H1 (cell line): Measurements from ENCODE around the gene SH2B3. TPM values are rescaled to one million over a fixed set of nuclear protein-coding genes. Genes with fewer than 3 reads are reported as not detected.
"Not testable (repeated sequence)": the region's sequence is repeated elsewhere in the genome, so short reads cannot be mapped to it uniquely, and the experiment has no call there.

Experiments used
- CTCF ChIA-PET: fragments of 300-600 bp; sonication (Branson Sonifier 250); formaldehyde crosslinking; loops from one replicate; lab custom pipeline; 2021; ENCODE audit not compliant: partially characterized antibody; lab: Charles Lee
- POLR2A ChIA-PET: fragments of 300-600 bp; sonication (Branson Sonifier 250); formaldehyde crosslinking; loops from one replicate; lab custom pipeline; 2021; ENCODE audit warnings: inconsistent platforms; ENCODE audit not compliant: partially characterized antibody; lab: Charles Lee
- DNase-seq, 2 experiments: peaks; one replicate each; pipeline versions ENCODE4 v3.0.0 to v3.0.0-alpha.2; 2010 to 2022; ENCODE audit warnings: low spot score in 2 of 2, low read depth in 1 of 2, mixed read lengths in 1 of 2
- FAIRE-seq: peaks from 2 replicates; lab custom pipeline; 2011; peaks lifted over from hg19 to GRCh38; lab: Jason Lieb, UNC
- H2AFZ ChIP-seq: 2 replicates; pipeline ENCODE4 v1.8.1; 2012; ENCODE audit warnings: low read length, inconsistent platforms
- H2AK5ac ChIP-seq: 2 replicates; pipeline ENCODE4 v1.6.1; 2013; ENCODE audit warnings: low read depth, low read length
- H2BK120ac ChIP-seq: replicated peaks from 2 replicates; pipeline ENCODE3; 2013; ENCODE audit warnings: low read depth, low read length, inconsistent platforms
- H2BK12ac ChIP-seq: 2 replicates; pipeline ENCODE4 v1.6.1; 2013; ENCODE audit warnings: low read depth, low read length
- H2BK15ac ChIP-seq: 2 replicates; pipeline ENCODE4 v1.6.1; 2013; ENCODE audit warnings: low read length
- H2BK20ac ChIP-seq: 2 replicates; pipeline ENCODE4 v1.6.1; 2013; ENCODE audit warnings: low read length
- H2BK5ac ChIP-seq: 2 replicates; pipeline ENCODE4 v1.6.1; 2013; ENCODE audit warnings: low read depth, low read length
- H3K14ac ChIP-seq: 2 replicates; pipeline ENCODE4 v1.6.1; 2013; ENCODE audit warnings: inconsistent platforms; ENCODE audit not compliant: insufficient read length
- H3K18ac ChIP-seq: 2 replicates; pipeline ENCODE4 v1.6.1; 2013; ENCODE audit warnings: low read length; ENCODE audit errors: extremely low read depth
- H3K23ac ChIP-seq: 2 replicates; pipeline ENCODE4 v1.6.1; 2013; ENCODE audit warnings: inconsistent platforms; ENCODE audit not compliant: insufficient read length
- H3K23me2 ChIP-seq: 2 replicates; pipeline ENCODE4 v1.6.1; 2013; ENCODE audit warnings: low read depth, low read length
- H3K27ac ChIP-seq: 2 replicates; pipeline ENCODE4 v1.6.1; 2011; ENCODE audit warnings: low read depth, low read length, inconsistent platforms
- H3K27me3 ChIP-seq, 4 experiments: replicated peaks in 1 of 4; 1 replicate in 1 of 4; 2 replicates in 3 of 4; pipeline versions ENCODE4 v1.6.1 to v1.8.1; 2011 to 2013; ENCODE audit warnings: low read length in 3 of 4, mild to moderate bottlenecking in 3 of 4, inconsistent platforms in 2 of 4, mixed read lengths in 2 of 4, moderate library complexity in 1 of 4; ENCODE audit not compliant: control insufficient read depth in 3 of 4, insufficient read depth in 3 of 4; ENCODE audit errors: extremely low read depth in 1 of 4
- H3K36me3 ChIP-seq, 4 experiments: 2 replicates each; pipeline versions ENCODE4 v1.6.1 to v1.8.1; 2011 to 2013; ENCODE audit warnings: mild to moderate bottlenecking in 4 of 4, low read length in 3 of 4, moderate library complexity in 2 of 4, control low read depth in 1 of 4, inconsistent platforms in 1 of 4; ENCODE audit not compliant: insufficient read depth in 4 of 4, control insufficient read depth in 2 of 4
- H3K4ac ChIP-seq: replicated peaks from 2 replicates; pipeline ENCODE3; 2013; ENCODE audit warnings: low read length, low read depth, mixed read lengths, inconsistent platforms; ENCODE audit not compliant: insufficient read length
- H3K4me1 ChIP-seq, 4 experiments: replicated peaks in 1 of 4; 1 replicate in 1 of 4; 2 replicates in 3 of 4; pipeline versions ENCODE4 v1.6.1 to v1.8.1; 2011 to 2013; ENCODE audit warnings: low read length in 3 of 4, inconsistent platforms in 2 of 4, mixed read lengths in 1 of 4; ENCODE audit not compliant: insufficient read depth in 4 of 4, control insufficient read depth in 3 of 4
- H3K4me2 ChIP-seq, 2 experiments: 2 replicates each; pipeline versions ENCODE4 v1.6.1 to v1.8.1; 2011 to 2013; ENCODE audit warnings: low read depth in 2 of 2, low read length in 2 of 2, control low read depth in 1 of 2, inconsistent platforms in 1 of 2, mild to moderate bottlenecking in 1 of 2; ENCODE audit not compliant: insufficient read depth in 1 of 2
- H3K4me3 ChIP-seq, 4 experiments: fragments of 200-600, 300-600 bp in 1 of 4; sonication (generic), shearing (Covaris generic), sonication (Bioruptor Twin) in 1 of 4; 2 replicates each; pipeline versions ENCODE4 v1.5.1 to v1.8.1; 2011 to 2016; ENCODE audit warnings: low read length in 4 of 4, low read depth in 3 of 4, control low read depth in 2 of 4, inconsistent platforms in 2 of 4, mild to moderate bottlenecking in 2 of 4, mixed read lengths in 1 of 4, moderate library complexity in 1 of 4; ENCODE audit not compliant: insufficient read depth in 2 of 4; ENCODE audit errors: extremely low read depth in 1 of 4
- H3K56ac ChIP-seq: replicated peaks from 2 replicates; pipeline ENCODE3; 2013; ENCODE audit warnings: low read depth, mild to moderate bottlenecking, mixed read lengths, low read length, inconsistent platforms; ENCODE audit not compliant: insufficient read length
- H3K79me1 ChIP-seq: 2 replicates; pipeline ENCODE4 v1.6.1; 2013; ENCODE audit warnings: low read depth, low read length, control low read depth
- H3K79me2 ChIP-seq, 2 experiments: 2 replicates each; pipeline versions ENCODE4 v1.6.1 to v1.8.1; 2012 to 2013; ENCODE audit warnings: low read length in 2 of 2, mild to moderate bottlenecking in 2 of 2, inconsistent platforms in 1 of 2; ENCODE audit not compliant: insufficient read depth in 2 of 2, control insufficient read depth in 1 of 2
- H3K9ac ChIP-seq, 4 experiments: replicated peaks in 1 of 4; 1 replicate in 1 of 4; 2 replicates in 3 of 4; pipeline versions ENCODE4 v1.6.1 to v1.8.1; 2011 to 2013; ENCODE audit warnings: low read depth in 3 of 4, low read length in 3 of 4, control low read depth in 2 of 4, mild to moderate bottlenecking in 2 of 4, moderate library complexity in 2 of 4, inconsistent platforms in 1 of 4; ENCODE audit errors: extremely low read depth in 1 of 4
- H3K9me3 ChIP-seq, 2 experiments: 2 replicates each; pipeline versions ENCODE4 v1.6.1 to v1.8.1; 2012 to 2013; ENCODE audit warnings: mild to moderate bottlenecking in 2 of 2, moderate library complexity in 2 of 2, control low read depth in 1 of 2, inconsistent platforms in 1 of 2, low read depth in 1 of 2, low read length in 1 of 2, mixed read lengths in 1 of 2; ENCODE audit not compliant: insufficient read depth in 2 of 2
- H4K20me1 ChIP-seq, 2 experiments: replicated peaks in 1 of 2; 2 replicates each; pipeline versions ENCODE3 to v1.8.1; 2011 to 2013; ENCODE audit warnings: inconsistent platforms in 2 of 2, low read length in 2 of 2, mild to moderate bottlenecking in 1 of 2; ENCODE audit not compliant: insufficient read depth in 2 of 2, control insufficient read depth in 1 of 2
- H4K5ac ChIP-seq: 2 replicates; pipeline ENCODE4 v1.6.1; 2013; ENCODE audit warnings: low read length, low read depth, mixed read lengths, inconsistent platforms; ENCODE audit not compliant: insufficient read length
- H4K8ac ChIP-seq: 2 replicates; pipeline ENCODE4 v1.8.0; 2013; ENCODE audit warnings: mild to moderate bottlenecking, moderate library complexity, low read length, inconsistent platforms; ENCODE audit not compliant: insufficient read depth; ENCODE audit errors: extremely low read depth
- H4K91ac ChIP-seq: replicated peaks from 2 replicates; pipeline ENCODE3; 2013; ENCODE audit warnings: low read length, mixed read lengths, inconsistent platforms; ENCODE audit not compliant: insufficient read length
- BCL11A ChIP-seq, 2 experiments: IDR thresholded peaks; one replicate each; pipeline ENCODE4 v1.6.1; 2011; ENCODE audit warnings: low read depth in 2 of 2, low read length in 2 of 2, mild to moderate bottlenecking in 2 of 2
- CTCF ChIP-seq, 3 experiments: IDR thresholded peaks; 1 replicate in 2 of 3; 2 replicates in 1 of 3; pipeline versions ENCODE4 v1.5.1 to v1.6.1; 2011; ENCODE audit warnings: low read length in 3 of 3, mild to moderate bottlenecking in 3 of 3, inconsistent platforms in 2 of 3, low read depth in 1 of 3, moderate library complexity in 1 of 3; ENCODE audit not compliant: insufficient read depth in 1 of 3; ENCODE audit errors: control extremely low read depth in 1 of 3
- WGBS, 2 experiments: shearing (Covaris generic) in 1 of 2; methylation state at CpG; one replicate each; pipeline versions ENCODE4 v1.1.6 to v1.1.7; 2013 to 2015; ENCODE audit warnings: low lambda C conversion rate in 2 of 2, mixed read lengths in 2 of 2, inconsistent platforms in 1 of 2, low coverage in 1 of 2, missing lambda C conversion rate in 1 of 2; ENCODE audit not compliant: insufficient replicate concordance in 2 of 2, insufficient coverage in 1 of 2, insufficient read length in 1 of 2; ENCODE audit errors: extremely low coverage in 1 of 2, missing lambda C conversion rate in 1 of 2; 5-methylcytosine and 5-hydroxymethylcytosine counted together
- polyA plus RNA-seq, 7 experiments: library from polyadenylated mRNA; depleted of rRNA in 3 of 7; stranded (reverse) in 5 of 7; unstranded in 2 of 7; fragments of >200 nt in 5 of 7; fragments of 200-250 nt in 2 of 7; gene quantifications; 1 replicate in 5 of 7; 2 replicates in 1 of 7; 4 replicates in 1 of 7; pipeline versions ENCODE4 v1.2.1 to v1.2.3, GENCODE V29; 2011 to 2013; ENCODE audit warnings: missing spikeins in 2 of 7, mixed read lengths in 2 of 7
- total RNA-seq: library from RNA; stranded (reverse); fragmentation: NEBNext Ultra II Directional; extraction: Animal tissue kit (Norgen Biotek cat#: 25700); gene quantifications from 2 replicates; pipeline ENCODE4 v1.2.1, GENCODE V29; 2021

Gene SH2B3
- total and polyA plus RNA-seq, 2 of the 8 experiments (the other 6 are each of a cell fraction or from before 2014, with no cell fraction given) = 20.8 to 34.1 TPM

DNA sequence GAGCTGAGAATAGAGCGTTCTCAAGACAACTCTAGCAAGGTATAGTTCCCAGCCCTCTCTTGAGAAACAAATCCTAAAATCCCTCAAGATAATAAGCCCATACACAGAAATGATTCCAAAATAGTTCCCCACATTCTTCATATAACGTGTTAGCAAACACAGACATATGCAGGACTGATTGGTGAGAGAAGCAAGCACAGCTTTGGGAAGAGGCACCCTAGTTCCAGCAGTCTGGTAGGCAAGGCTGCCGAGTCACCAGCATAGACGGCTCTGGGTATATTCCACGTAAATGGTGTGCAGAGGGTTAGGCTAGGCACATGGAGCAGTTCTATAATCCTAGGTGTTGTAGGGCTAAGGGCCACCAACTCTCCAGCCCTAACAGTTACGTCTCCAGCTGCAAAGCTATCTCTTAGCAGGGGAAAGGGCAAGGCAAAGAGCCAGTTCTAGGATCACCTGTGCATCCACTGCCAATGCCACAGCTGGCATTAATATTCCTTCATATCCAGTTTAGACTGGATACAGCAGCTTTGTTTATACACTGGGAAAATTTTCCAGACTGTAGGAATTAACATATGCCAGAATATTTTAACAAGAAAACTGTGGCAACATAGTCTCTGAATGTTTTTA is 52.9 kb downstream of the SH2B3 start (continued):
- TF ChIP-seq CTCF (IDR thresholded peaks at IDR 0.05; ENCODE audit: control extremely low read depth in 1 of 3, insufficient read depth in 1 of 3, low read depth in 1 of 3, low read length in 3 of 3) (no peak), BCL11A (IDR thresholded peaks at IDR 0.05; ENCODE audit: low read depth in 2 of 2, low read length in 2 of 2) (no peak)
- TF ChIP-seq, all 59 proteins: peak for 0

DNA sequence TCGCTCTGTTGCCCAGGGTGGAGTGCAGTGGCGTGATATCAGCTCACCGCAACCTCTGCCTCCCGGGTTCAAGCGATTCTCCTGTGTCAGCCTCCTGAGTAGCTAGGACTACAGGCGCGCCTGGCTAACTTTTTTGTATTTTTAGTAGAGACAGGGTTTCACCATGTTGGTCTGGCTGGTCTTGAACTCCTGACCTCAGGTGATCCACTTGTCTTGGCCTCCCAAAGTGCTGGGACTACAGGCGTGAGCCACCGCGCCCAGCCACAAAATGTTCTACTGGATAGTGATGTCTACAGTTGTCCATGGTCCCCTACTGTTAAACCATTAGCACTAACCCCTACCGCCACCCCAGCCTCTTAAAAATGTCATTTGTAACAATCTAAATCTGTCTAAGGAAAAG is 54.4 kb downstream of the SH2B3 start:
- not testable (repeated sequence) for H3K4ac ChIP-seq, FAIRE-seq, H3K9ac ChIP-seq, H4K91ac ChIP-seq, H2AK5ac ChIP-seq, H3K4me3 ChIP-seq, H3K56ac ChIP-seq, H2BK5ac ChIP-seq, H4K8ac ChIP-seq, H3K23me2 ChIP-seq, H3K79me1 ChIP-seq, H3K79me2 ChIP-seq, H3K14ac ChIP-seq, H2BK20ac ChIP-seq, H2BK12ac ChIP-seq, H3K23ac ChIP-seq, H3K4me2 ChIP-seq, H2AFZ ChIP-seq, H4K20me1 ChIP-seq, H3K27ac ChIP-seq, H2BK15ac ChIP-seq, H2BK120ac ChIP-seq, H4K5ac ChIP-seq, H3K4me1 ChIP-seq, H3K27me3 ChIP-seq, H3K18ac ChIP-seq, H3K9me3 ChIP-seq
- ChIA-PET POLR2A (interaction anchor here (1.1 kb wide), 1 partner anchor 31 kb away, joined by 3 read pairs; no protein-coding TSS in a partner anchor), CTCF (interaction anchor here (1.3 to 31.7 kb wide), 4 partner anchors 9 to 57 kb away, joined by 3 to 838 read pairs (median 16); partner anchors contain the start of gene SH2B3)
- H3K36me3 ChIP-seq = peaks cover 5 to 21% (median 18%) of the 10 kb centered on the region in 4 experiments
- 94% methylated on average over 11 of the region's 11 CpGs; no CpG with 5 or more reads in 1 of the 2 experiments for WGBS, 2 experiments
- peak in 1 of 2 experiments; percentile 30 for DNase-seq
